Ureter (tissue), 1 donor: ENCODE results near the gene ACCSL. TPM values are rescaled to one million over a fixed set of nuclear protein-coding genes. Genes with fewer than 3 reads are reported as not detected.

Source experiments
- DNase-seq: peaks from one replicate; pipeline ENCODE4 v3.0.0-alpha.2; 2020; ENCODE audit warnings: low spot score
- total RNA-seq: library from RNA; stranded (reverse); gene quantifications from one replicate; pipeline ENCODE4 v1.2.4, GENCODE V29; 2023
- donor health status: DM: yes; HTN: yes; CAD: no.

ACCSL gene
- total RNA-seq, 1 donor from 2014 or later = not detected

- DNase-seq = no peak
These were observed 10.5 kb downstream of the ACCSL start for GRCh38 chr11:44058275-44058674.

- no peak for DNase-seq
These were observed 17.4 kb downstream of the ACCSL start for GRCh38 chr11:44065161-44065661.

GRCh38 chr11:44065841-44066731 lies 18.3 kb downstream of the ACCSL start, which contains the start of gene ACCS:
ACCS (plus strand) TSS chr11:44066270; CDS start chr11:44067628, 1,358 bp downstream.
- peak; percentile 95 for DNase-seq

- DNase-seq = no peak
These were observed 19.0 kb downstream of the ACCSL start for GRCh38 chr11:44066732-44067141.

- DNase-seq = no peak
These were observed 19.5 kb downstream of the ACCSL start for GRCh38 chr11:44067266-44067665.

- DNase-seq = no peak
These were observed 20.4 kb downstream of the ACCSL start for GRCh38 chr11:44068180-44068579.

GRCh38 chr11:44071157-44071556 lies 23.4 kb downstream of the ACCSL start:
- DNase-seq = no peak

GRCh38 chr11:44072757-44073658 lies 25.2 kb downstream of the ACCSL start:
- no peak for DNase-seq

- DNase-seq = no peak
These were observed 31.0 kb downstream of the ACCSL start for GRCh38 chr11:44078794-44079193.

- DNase-seq = no peak
These were observed 31.6 kb downstream of the ACCSL start for GRCh38 chr11:44079376-44079775.

GRCh38 chr11:44080951-44081350 lies 33.2 kb downstream of the ACCSL start:
- no peak for DNase-seq

GRCh38 chr11:44082645-44083044 lies 34.9 kb downstream of the ACCSL start:
- no peak for DNase-seq

GRCh38 chr11:44083433-44083832 lies 35.7 kb downstream of the ACCSL start:
- DNase-seq = peak; percentile 39

- no peak for DNase-seq
These were observed 36.1 kb downstream of the ACCSL start for GRCh38 chr11:44083906-44084305.

- peak; percentile 9 for DNase-seq
These were observed 37.5 kb downstream of the ACCSL start for GRCh38 chr11:44085330-44085729.

GRCh38 chr11:44088377-44088776 lies 40.6 kb downstream of the ACCSL start:
- no peak for DNase-seq

GRCh38 chr11:44088871-44089270 lies 41.1 kb downstream of the ACCSL start:
- no peak for DNase-seq

- no peak for DNase-seq
These were observed 42.8 kb downstream of the ACCSL start for GRCh38 chr11:44090539-44090938.

GRCh38 chr11:44094260-44094868 lies 46.6 kb downstream of the ACCSL start:
- peak; percentile 81 for DNase-seq

- DNase-seq = peak; percentile 90
These were observed 48.0 kb downstream of the ACCSL start, which contains the start of gene EXT2 for GRCh38 chr11:44095506-44096359. EXT2 (plus strand) TSS chr11:44095678; CDS start chr11:44107713, 12,035 bp downstream.
